Kidney epithelial cell (primary cell): Measurements from ENCODE around the gene CTIF. TPM values are rescaled to one million over a fixed set of nuclear protein-coding genes. Genes with fewer than 3 reads are reported as not detected.

ENCODE experiments used
- DNase-seq: peaks from one replicate; pipeline ENCODE4 v3.0.0-alpha.2; 2010; ENCODE audit warnings: low read depth
- H3K27me3 ChIP-seq: 2 replicates; pipeline ENCODE4 v1.6.0; 2011; ENCODE audit warnings: low read length; ENCODE audit not compliant: control insufficient read depth, insufficient read depth
- H3K36me3 ChIP-seq: 2 replicates; pipeline ENCODE4 v1.5.1; 2011; ENCODE audit warnings: low read length; ENCODE audit not compliant: control insufficient read depth, insufficient read depth
- H3K4me3 ChIP-seq: 2 replicates; pipeline ENCODE4 v1.5.1; 2011; ENCODE audit warnings: low read depth, mild to moderate bottlenecking, control low read depth, low read length
- CTCF ChIP-seq: IDR thresholded peaks from 2 replicates; pipeline ENCODE4 v1.5.1; 2011; ENCODE audit warnings: mild to moderate bottlenecking, moderate library complexity, low read length, control low read depth, inconsistent platforms; ENCODE audit not compliant: insufficient read depth, poor library complexity, severe bottlenecking
- total RNA-seq: library from RNA; depleted of rRNA; stranded (reverse); fragments of >200 nt; gene quantifications from 2 replicates; pipeline ENCODE4 v1.2.3, GENCODE V29; 2015

The CTIF gene
- total RNA-seq, 1 donor from 2014 or later, result 24.3 TPM

GRCh38 chr18:48850822-48851598, 312.2 kb downstream of the CTIF start:
- H3K4me3 ChIP-seq, result no peak overlapping the region
- no peak for TF ChIP-seq CTCF
- no peaks in the 10 kb centered on the region for H3K27me3 ChIP-seq
- H3K36me3 ChIP-seq, result no peaks in the 10 kb centered on the region
- DNase-seq, result no peak

GRCh38 chr18:48851599-48851960, 312.7 kb downstream of the CTIF start:
- H3K36me3 ChIP-seq, result no peaks in the 10 kb centered on the region
- no peak for DNase-seq
- H3K27me3 ChIP-seq, result no peaks in the 10 kb centered on the region
- no peak for TF ChIP-seq CTCF
- no peak overlapping the region for H3K4me3 ChIP-seq

GRCh38 chr18:48852292-48852691, 313.5 kb downstream of the CTIF start:
- no peak for TF ChIP-seq CTCF
- DNase-seq, result no peak
- Histone ChIP-seq H3K4me3 (no peak overlapping the region), H3K36me3 (no peaks in the 10 kb centered on the region), H3K27me3 (no peaks in the 10 kb centered on the region)

DNA sequence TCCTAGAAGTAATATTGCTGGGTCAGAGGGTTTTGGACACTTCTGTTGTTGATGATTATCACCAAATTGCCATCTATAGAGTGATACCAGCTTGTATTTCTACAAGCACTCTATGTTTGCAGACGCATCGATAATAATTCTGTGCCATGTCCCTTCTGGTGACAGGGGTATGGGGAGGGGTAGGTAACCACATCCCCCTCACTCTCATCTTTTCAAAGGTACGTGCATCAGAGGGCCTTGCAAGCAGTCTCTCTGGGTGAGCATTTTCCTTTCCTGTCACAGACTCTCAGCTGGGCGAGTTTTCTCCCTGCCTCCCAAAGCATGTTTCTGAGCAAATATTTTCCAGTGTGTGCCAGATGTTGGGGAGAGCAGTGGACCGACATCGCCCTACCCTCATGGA, 314.0 kb downstream of the CTIF start:
- DNase-seq, result no peak
- no peak for TF ChIP-seq CTCF
- Histone ChIP-seq H3K4me3 (no peak overlapping the region), H3K36me3 (no peaks in the 10 kb centered on the region), H3K27me3 (no peaks in the 10 kb centered on the region)

DNA sequence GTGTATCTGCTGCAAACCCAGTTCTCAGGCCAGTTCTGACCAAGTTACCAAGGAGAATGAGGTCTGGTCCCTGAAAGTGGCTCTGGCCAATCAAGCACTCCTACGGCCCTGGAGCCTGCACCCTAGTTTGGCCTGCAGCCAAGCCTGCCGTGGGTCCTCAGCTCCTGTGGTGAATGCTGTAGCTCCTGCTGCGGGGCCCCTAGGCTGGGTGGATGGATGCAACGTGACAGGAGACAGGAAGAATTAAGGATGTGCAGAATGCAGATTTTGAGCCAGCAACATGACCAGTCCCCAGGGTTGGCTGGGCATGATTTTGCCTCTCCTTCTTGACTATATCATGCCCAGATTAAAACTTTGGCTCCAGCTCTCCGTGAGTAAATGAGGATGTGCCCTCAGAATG, 314.8 kb downstream of the CTIF start:
- no peaks in the 10 kb centered on the region for H3K36me3 ChIP-seq
- DNase-seq, result no peak
- no peak overlapping the region for H3K4me3 ChIP-seq
- H3K27me3 ChIP-seq, result no peaks in the 10 kb centered on the region
- TF ChIP-seq CTCF, result no peak

DNA sequence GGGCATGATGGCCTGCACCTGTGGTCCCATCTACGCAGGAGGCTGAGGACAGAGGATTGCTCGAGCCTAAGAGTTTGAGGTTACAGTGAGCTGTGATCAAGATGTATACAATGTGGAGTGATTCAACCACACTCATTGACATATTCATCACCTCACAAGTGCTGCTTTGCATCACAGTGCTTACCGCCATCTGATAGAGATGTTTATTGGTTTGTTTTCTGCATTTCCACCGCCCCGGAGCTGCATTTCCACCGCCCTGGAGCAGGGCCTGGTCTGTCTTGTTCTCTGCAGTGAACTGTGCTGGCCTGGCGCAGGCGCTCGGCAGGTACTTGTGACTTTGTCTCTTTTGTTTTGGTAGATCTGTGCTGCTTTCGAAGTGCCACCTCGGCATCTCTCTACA, 315.9 kb downstream of the CTIF start:
- DNase-seq, result no peak
- no peak for TF ChIP-seq CTCF
- H3K4me3 ChIP-seq, result no peak overlapping the region

More for the DNA sequence above, 315.9 kb downstream of the CTIF start:
- H3K36me3 ChIP-seq, result no peaks in the 10 kb centered on the region
- H3K27me3 ChIP-seq, result no peaks in the 10 kb centered on the region
